Measurements from ENCODE around the gene ZBTB7C. TPM values are rescaled to one million over a fixed set of nuclear protein-coding genes. Genes with fewer than 3 reads are reported as not detected.

Gene ZBTB7C
- polyA plus RNA-seq, 2 donors, result 20.6 to 24.5 TPM

DNA sequence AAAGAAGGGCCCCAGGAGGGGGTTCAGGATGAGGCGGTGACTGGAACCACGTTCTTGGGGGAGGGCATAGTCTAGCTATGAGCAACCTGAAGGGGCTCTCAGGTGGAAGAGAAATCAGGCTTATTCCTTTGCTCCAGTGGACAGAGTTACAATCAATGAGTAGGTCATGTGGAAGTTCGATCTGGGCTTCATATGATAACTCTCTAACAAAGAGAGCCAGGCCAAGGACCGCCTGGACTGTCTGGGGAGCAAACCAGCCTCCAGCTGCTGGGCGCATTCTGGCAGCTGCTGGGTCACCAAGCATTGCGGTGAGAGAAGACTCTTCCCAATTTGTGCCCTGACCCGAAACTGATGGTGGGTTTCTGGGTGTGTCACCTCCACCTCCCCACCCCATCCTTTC lies 298.4 kb downstream of the ZBTB7C start:
- H3K36me3 ChIP-seq (ENCODE audit: control insufficient read depth in 2 of 2, insufficient read depth in 2 of 2, low read length in 1 of 2), result peaks cover 0 to 4% of the 10 kb centered on the region in 2 donors
- H3K27me3 ChIP-seq (ENCODE audit: control insufficient read depth in 1 of 2, insufficient read depth in 2 of 2, low read length in 2 of 2), result no peaks in the 10 kb centered on the region
- WGBS, 2 donors, result 78 to 86% methylated on average over 7 of the region's 7 CpGs
- no peaks in the 10 kb centered on the region for H3K9me3 ChIP-seq (ENCODE audit: control insufficient read depth in 2 of 2, insufficient read depth in 1 of 2, low read depth in 1 of 2, low read length in 1 of 2)
- H3K4me3 ChIP-seq (ENCODE audit: low read depth in 1 of 2, low read length in 2 of 2), result no peak overlapping the region
- no peak overlapping the region for H3K27ac ChIP-seq (ENCODE audit: low read depth in 2 of 2, low read length in 1 of 2)
- H3K4me1 ChIP-seq (ENCODE audit: control insufficient read depth in 2 of 2, insufficient read depth in 2 of 2, low read length in 1 of 2), result peaks cover 2 to 20% of the 10 kb centered on the region in 2 donors

DNA sequence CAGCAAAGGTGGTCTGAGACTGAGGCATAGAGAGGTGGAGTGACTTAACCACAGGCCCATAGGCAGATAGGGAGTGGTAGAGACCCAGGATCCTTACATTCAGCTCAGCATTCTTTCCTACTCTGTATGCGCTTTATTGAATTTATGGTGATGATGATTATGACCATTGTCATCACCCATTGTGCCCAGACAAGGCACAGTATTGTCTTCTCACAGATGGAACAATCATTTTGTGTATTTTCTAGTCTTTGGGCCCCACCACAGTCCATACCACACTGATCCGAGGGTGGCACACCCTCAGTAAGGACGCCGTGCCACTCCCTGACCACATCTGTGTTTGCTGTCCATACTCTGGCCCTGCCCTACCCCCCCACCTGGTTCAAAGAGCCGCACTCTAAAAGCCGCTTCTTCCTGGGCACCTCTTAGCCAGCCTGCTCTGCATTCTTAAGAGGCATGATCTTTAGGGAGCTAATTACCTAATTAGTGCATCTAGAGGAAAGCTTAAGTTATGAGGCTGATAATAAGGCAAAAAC lies 299.2 kb downstream of the ZBTB7C start:
- WGBS, 2 donors, result 70 to 82% methylated on average over 6 of the region's 6 CpGs
- Histone ChIP-seq H3K4me1 (ENCODE audit: control insufficient read depth in 2 of 2, insufficient read depth in 2 of 2, low read length in 1 of 2) (peaks cover 2 to 20% of the 10 kb centered on the region in 2 donors), H3K27me3 (ENCODE audit: control insufficient read depth in 1 of 2, insufficient read depth in 2 of 2, low read length in 2 of 2) (no peaks in the 10 kb centered on the region), H3K36me3 (ENCODE audit: control insufficient read depth in 2 of 2, insufficient read depth in 2 of 2, low read length in 1 of 2) (peaks cover 0 to 4% of the 10 kb centered on the region in 2 donors), H3K27ac (ENCODE audit: low read depth in 2 of 2, low read length in 1 of 2) (no peak overlapping the region), H3K9me3 (ENCODE audit: control insufficient read depth in 2 of 2, insufficient read depth in 1 of 2, low read depth in 1 of 2, low read length in 1 of 2) (no peaks in the 10 kb centered on the region), H3K4me3 (ENCODE audit: low read depth in 1 of 2, low read length in 2 of 2) (no peak overlapping the region)

DNA sequence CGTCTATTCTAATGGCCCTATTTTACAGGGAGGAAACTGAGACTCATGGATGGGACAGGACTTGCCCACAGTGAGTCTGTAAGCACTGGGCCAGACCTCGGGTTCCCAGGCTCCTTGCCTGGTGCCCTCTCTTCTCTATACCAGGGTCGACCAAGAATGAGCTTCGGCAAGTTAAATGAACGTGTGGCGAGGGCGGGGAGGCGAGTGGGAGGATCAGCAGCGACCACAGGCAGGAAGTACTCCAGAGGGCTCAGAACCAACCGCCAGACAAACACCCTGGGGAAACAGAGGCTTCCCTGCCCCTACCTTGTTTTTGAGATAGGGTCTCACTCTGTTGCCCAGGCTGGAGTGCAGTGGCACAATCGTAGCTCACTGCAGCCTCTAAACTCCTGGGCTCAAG lies 301.0 kb downstream of the ZBTB7C start:
- H3K4me1 ChIP-seq (ENCODE audit: control insufficient read depth in 2 of 2, insufficient read depth in 2 of 2, low read length in 1 of 2), result peaks cover 2 to 14% of the 10 kb centered on the region in 2 donors

DNA sequence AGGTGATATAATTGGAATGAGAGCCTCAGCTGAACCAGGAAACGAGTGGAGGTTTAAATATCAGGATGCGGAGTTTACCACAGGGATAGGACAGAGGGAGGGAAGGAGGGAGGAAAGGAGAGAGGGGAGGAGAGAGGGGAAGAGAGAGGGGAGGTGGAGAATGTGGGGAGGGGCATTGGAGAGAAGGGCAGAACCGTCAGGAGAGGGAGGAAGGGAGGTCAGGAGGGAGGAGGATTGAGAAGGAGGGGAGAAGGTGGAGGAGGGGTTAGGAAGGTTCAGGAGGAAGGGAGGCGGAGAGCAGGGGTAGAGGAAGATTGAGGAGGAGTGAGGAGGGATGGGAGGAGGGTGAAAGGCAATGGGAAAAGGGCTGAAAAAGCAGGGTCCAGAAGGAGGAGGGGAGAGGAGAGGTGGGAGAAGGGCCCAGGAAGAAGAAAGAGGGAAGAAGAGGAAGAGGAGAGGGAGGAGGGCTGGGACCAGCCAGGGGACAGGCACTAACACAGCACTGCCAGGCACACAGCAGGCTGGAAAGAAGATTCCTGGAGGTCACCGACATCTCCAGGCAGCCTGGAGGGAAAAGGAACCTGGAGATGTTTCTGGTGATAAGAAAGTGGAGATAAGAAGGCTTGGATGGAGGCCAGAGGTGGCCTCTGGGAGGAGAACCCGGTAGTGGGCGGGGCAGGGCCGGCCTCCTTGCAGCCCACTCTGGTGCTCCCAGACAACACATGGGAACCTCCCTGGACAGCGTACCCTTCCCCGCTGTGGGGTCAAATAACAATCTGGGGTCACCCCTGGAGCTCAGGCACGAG lies 302.0 kb downstream of the ZBTB7C start:
- Histone ChIP-seq H3K27me3 (ENCODE audit: control insufficient read depth in 1 of 2, insufficient read depth in 2 of 2, low read length in 2 of 2) (no peaks in the 10 kb centered on the region), H3K9me3 (ENCODE audit: control insufficient read depth in 2 of 2, insufficient read depth in 1 of 2, low read depth in 1 of 2, low read length in 1 of 2) (no peaks in the 10 kb centered on the region), H3K4me1 (ENCODE audit: control insufficient read depth in 2 of 2, insufficient read depth in 2 of 2, low read length in 1 of 2) (peaks cover 2 to 14% of the 10 kb centered on the region in 2 donors), H3K4me3 (ENCODE audit: low read depth in 1 of 2, low read length in 2 of 2) (no peak overlapping the region), H3K27ac (ENCODE audit: low read depth in 2 of 2, low read length in 1 of 2) (peak overlapping the region; percentile 8 to 38), H3K36me3 (ENCODE audit: control insufficient read depth in 2 of 2, insufficient read depth in 2 of 2, low read length in 1 of 2) (peaks cover 0 to 2% of the 10 kb centered on the region in 2 donors)
- WGBS, 2 donors, result 44 to 52% methylated on average over 11 of the region's 11 CpGs

More for the DNA sequence above, 301.0 kb downstream of the ZBTB7C start:
- Histone ChIP-seq H3K27ac (ENCODE audit: low read depth in 2 of 2, low read length in 1 of 2) (no peak overlapping the region), H3K9me3 (ENCODE audit: control insufficient read depth in 2 of 2, insufficient read depth in 1 of 2, low read depth in 1 of 2, low read length in 1 of 2) (no peaks in the 10 kb centered on the region), H3K27me3 (ENCODE audit: control insufficient read depth in 1 of 2, insufficient read depth in 2 of 2, low read length in 2 of 2) (no peaks in the 10 kb centered on the region), H3K4me3 (ENCODE audit: low read depth in 1 of 2, low read length in 2 of 2) (no peak overlapping the region), H3K36me3 (ENCODE audit: control insufficient read depth in 2 of 2, insufficient read depth in 2 of 2, low read length in 1 of 2) (peaks cover 0 to 2% of the 10 kb centered on the region in 2 donors)
- 76 to 83% methylated on average over 11 of the region's 11 CpGs for WGBS, 2 donors

DNA sequence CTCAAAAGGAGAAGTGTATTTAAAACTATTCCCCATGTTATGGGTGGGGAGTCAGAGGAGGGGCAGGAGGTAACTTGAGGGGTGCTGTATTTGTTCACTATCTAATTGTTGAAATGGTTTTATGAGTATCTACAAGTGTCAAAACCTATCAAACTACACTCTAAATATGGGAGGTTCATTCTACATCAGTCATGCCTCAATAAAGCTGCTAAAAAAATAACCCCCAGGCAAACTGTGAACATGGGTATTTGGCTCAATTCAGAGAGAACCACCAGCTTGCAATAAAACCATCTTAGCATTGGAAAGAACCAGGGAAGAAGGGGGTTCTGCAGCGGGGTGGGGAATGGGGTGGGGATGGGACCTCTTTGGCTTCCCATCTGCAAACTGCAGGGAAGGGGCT lies 302.7 kb downstream of the ZBTB7C start:
- H3K4me3 ChIP-seq (ENCODE audit: low read depth in 1 of 2, low read length in 2 of 2), result no peak overlapping the region
- H3K36me3 ChIP-seq (ENCODE audit: control insufficient read depth in 2 of 2, insufficient read depth in 2 of 2, low read length in 1 of 2), result peaks cover 0 to 2% of the 10 kb centered on the region in 2 donors
- H3K27me3 ChIP-seq (ENCODE audit: control insufficient read depth in 1 of 2, insufficient read depth in 2 of 2, low read length in 2 of 2), result no peaks in the 10 kb centered on the region
- H3K27ac ChIP-seq (ENCODE audit: low read depth in 2 of 2, low read length in 1 of 2), result no peak overlapping the region
- WGBS, 2 donors, result 35 to 50% methylated on average over 1 of the region's 1 CpG
- peaks cover 2 to 14% of the 10 kb centered on the region in 2 donors for H3K4me1 ChIP-seq (ENCODE audit: control insufficient read depth in 2 of 2, insufficient read depth in 2 of 2, low read length in 1 of 2)
- H3K9me3 ChIP-seq (ENCODE audit: control insufficient read depth in 2 of 2, insufficient read depth in 1 of 2, low read depth in 1 of 2, low read length in 1 of 2), result no peaks in the 10 kb centered on the region

DNA sequence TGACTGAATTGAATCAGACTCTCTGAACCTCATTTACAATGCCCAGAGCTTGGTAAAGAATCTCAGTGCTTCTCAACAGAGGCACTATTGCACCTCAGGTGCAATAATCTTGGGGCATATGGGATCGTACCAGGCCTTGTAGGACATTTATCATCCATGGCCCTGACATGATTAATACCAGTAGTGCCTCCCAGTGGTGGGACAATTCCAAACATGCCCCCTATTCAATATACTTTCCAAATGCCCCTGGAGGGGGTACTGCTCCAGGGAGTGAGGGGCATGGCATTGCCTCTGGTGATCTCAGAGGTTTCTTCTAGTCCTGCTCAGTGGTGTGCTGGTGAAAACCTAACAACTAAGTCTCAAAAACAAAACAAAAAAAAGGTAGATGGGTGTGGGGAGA lies 303.9 kb downstream of the ZBTB7C start:
- Histone ChIP-seq H3K27ac (ENCODE audit: low read depth in 2 of 2, low read length in 1 of 2) (no peak overlapping the region), H3K36me3 (ENCODE audit: control insufficient read depth in 2 of 2, insufficient read depth in 2 of 2, low read length in 1 of 2) (no peaks in the 10 kb centered on the region), H3K4me1 (ENCODE audit: control insufficient read depth in 2 of 2, insufficient read depth in 2 of 2, low read length in 1 of 2) (peaks cover 0 to 14% of the 10 kb centered on the region in 2 donors), H3K27me3 (ENCODE audit: control insufficient read depth in 1 of 2, insufficient read depth in 2 of 2, low read length in 2 of 2) (no peaks in the 10 kb centered on the region), H3K9me3 (ENCODE audit: control insufficient read depth in 2 of 2, insufficient read depth in 1 of 2, low read depth in 1 of 2, low read length in 1 of 2) (no peaks in the 10 kb centered on the region), H3K4me3 (ENCODE audit: low read depth in 1 of 2, low read length in 2 of 2) (no peak overlapping the region)
- WGBS, 2 donors, result 52 to 53% methylated on average over 1 of the region's 1 CpG

DNA sequence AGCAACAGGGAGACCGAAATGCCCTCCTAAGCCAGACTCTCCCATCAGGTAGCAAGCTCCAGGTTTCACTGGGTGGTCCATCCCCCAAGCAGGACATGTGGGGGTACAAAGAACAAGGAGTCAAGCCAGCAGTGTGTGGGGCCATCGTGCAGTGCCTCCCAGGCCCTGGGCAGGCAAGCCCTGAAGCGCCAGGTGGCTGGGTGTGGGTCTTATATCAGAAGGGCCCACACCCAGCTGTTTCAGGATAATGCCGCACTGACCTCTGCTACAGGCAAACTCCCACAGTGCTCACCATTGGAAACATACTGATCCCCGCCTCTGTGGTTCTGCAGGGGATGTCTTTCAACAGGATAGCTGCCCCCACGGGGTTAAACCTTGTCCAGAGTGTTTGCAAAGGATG lies 304.5 kb downstream of the ZBTB7C start:
- Histone ChIP-seq H3K27ac (ENCODE audit: low read depth in 2 of 2, low read length in 1 of 2) (no peak overlapping the region), H3K9me3 (ENCODE audit: control insufficient read depth in 2 of 2, insufficient read depth in 1 of 2, low read depth in 1 of 2, low read length in 1 of 2) (no peaks in the 10 kb centered on the region), H3K36me3 (ENCODE audit: control insufficient read depth in 2 of 2, insufficient read depth in 2 of 2, low read length in 1 of 2) (no peaks in the 10 kb centered on the region), H3K4me1 (ENCODE audit: control insufficient read depth in 2 of 2, insufficient read depth in 2 of 2, low read length in 1 of 2) (peaks cover 0 to 14% of the 10 kb centered on the region in 2 donors), H3K4me3 (ENCODE audit: low read depth in 1 of 2, low read length in 2 of 2) (no peak overlapping the region), H3K27me3 (ENCODE audit: control insufficient read depth in 1 of 2, insufficient read depth in 2 of 2, low read length in 2 of 2) (no peaks in the 10 kb centered on the region)
- WGBS, 2 donors, result 59 to 66% methylated on average over 6 of the region's 6 CpGs

DNA sequence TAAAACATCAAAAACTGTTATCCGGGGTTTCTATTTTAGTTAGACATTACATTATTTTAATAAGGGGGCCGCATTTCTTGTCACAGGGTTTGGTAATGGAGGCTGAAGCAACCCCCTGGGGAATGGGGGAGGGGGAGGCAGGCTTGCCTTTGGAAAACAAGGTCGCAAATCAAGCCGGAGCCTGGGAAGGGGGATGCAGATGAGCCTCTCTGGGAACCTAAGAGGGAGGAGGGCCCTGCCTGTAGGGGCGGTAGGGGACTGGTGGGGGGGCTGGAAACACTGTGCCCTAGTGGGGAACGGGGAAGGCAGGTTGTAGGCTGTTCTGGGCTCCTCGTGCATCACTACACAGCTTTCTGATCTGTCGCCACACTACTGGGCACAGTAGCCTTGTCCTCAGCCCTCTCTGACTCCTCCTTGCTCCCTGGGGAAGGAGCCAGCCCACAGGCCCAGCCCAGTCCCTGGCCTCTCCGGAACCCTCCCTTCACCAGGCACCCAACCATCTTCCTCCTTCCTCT lies 308.5 kb downstream of the ZBTB7C start:
- Histone ChIP-seq H3K27me3 (ENCODE audit: control insufficient read depth in 1 of 2, insufficient read depth in 2 of 2, low read length in 2 of 2) (no peaks in the 10 kb centered on the region), H3K4me1 (ENCODE audit: control insufficient read depth in 2 of 2, insufficient read depth in 2 of 2, low read length in 1 of 2) (peaks cover 0 to 2% of the 10 kb centered on the region in 2 donors), H3K9me3 (ENCODE audit: control insufficient read depth in 2 of 2, insufficient read depth in 1 of 2, low read depth in 1 of 2, low read length in 1 of 2) (no peaks in the 10 kb centered on the region), H3K4me3 (ENCODE audit: low read depth in 1 of 2, low read length in 2 of 2) (no peak overlapping the region), H3K36me3 (ENCODE audit: control insufficient read depth in 2 of 2, insufficient read depth in 2 of 2, low read length in 1 of 2) (peaks cover 0 to 3% of the 10 kb centered on the region in 2 donors), H3K27ac (ENCODE audit: low read depth in 2 of 2, low read length in 1 of 2) (no peak overlapping the region)
- WGBS, 2 donors, result 73% methylated on average over 8 to 9 of the region's 9 CpGs

DNA sequence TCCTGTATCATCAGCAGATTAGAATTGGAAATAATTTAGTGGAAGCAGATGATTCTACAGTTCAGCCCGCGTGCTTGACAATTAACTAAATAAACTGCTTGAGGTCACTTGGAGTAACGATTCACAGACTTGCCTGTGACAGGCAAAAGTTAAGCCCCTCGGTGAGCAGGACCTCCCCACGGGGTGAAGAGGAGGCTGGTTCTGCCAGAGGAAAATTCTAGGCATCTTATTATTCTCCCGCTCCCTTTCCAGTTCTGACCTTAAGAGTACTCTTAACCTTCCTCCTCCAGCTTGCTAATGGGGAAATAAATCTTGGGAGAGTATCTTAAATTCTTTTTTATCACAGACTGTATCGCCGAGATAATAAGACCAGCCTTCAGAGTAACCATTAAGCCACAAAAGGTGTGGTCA lies 309.0 kb downstream of the ZBTB7C start:
- peaks cover 0 to 2% of the 10 kb centered on the region in 2 donors for H3K4me1 ChIP-seq (ENCODE audit: control insufficient read depth in 2 of 2, insufficient read depth in 2 of 2, low read length in 1 of 2)
- H3K36me3 ChIP-seq (ENCODE audit: control insufficient read depth in 2 of 2, insufficient read depth in 2 of 2, low read length in 1 of 2), result peaks cover 0 to 3% of the 10 kb centered on the region in 2 donors
- WGBS, 2 donors, result 70 to 72% methylated on average over 8 of the region's 8 CpGs
- H3K4me3 ChIP-seq (ENCODE audit: low read depth in 1 of 2, low read length in 2 of 2), result no peak overlapping the region
- H3K9me3 ChIP-seq (ENCODE audit: control insufficient read depth in 2 of 2, insufficient read depth in 1 of 2, low read depth in 1 of 2, low read length in 1 of 2), result no peaks in the 10 kb centered on the region
- no peaks in the 10 kb centered on the region for H3K27me3 ChIP-seq (ENCODE audit: control insufficient read depth in 1 of 2, insufficient read depth in 2 of 2, low read length in 2 of 2)
- H3K27ac ChIP-seq (ENCODE audit: low read depth in 2 of 2, low read length in 1 of 2), result no peak overlapping the region
